NCI-H460 (cell line): ENCODE results near the gene TBX15. TPM values are rescaled to one million over a fixed set of nuclear protein-coding genes. Genes with fewer than 3 reads are reported as not detected.

Source experiments
- small RNA-seq, 2 experiments: library from RNA; depleted of rRNA; stranded (forward); fragments of <200 nt; gene quantifications; one replicate each; pipeline ENCODE3, GENCODE V24; 2014
- total RNA-seq: library from RNA; depleted of rRNA; stranded (reverse); fragments of >200 nt; shearing (Covaris generic); gene quantifications from 2 replicates; pipeline ENCODE4 v1.2.3, GENCODE V29; 2014; rRNA removed

The TBX15 gene
- total RNA-seq, 1 experiment from 2014 or later = not detected

Small RNAs within 50 kb of the gene (small RNA-seq; reads per million reads assigned to genes)
- gene AL139420.2 = 0 reads per million in 2 experiments

Other genes with a start within 250 kb of the TBX15 start
- 16.1 and 17.6 TPM in 2 replicates for gene WARS2, start 152.3 kb upstream of the TBX15 start, total RNA-seq